BJ (cell line): ENCODE data around the gene AGO3. TPM values are rescaled to one million over a fixed set of nuclear protein-coding genes. Genes with fewer than 3 reads are reported as not detected.

Experiments
- CTCF ChIA-PET: fragments of 350-600 bp; formaldehyde crosslinking; extraction: SDS; loops from one replicate; lab custom pipeline; 2021; ENCODE audit warnings: antibody characterized with exemption, inconsistent platforms; lab: Yijun Ruan, JAX
- POLR2A ChIA-PET: fragments of 300-600 bp; sonication (Branson Sonifier 250); formaldehyde crosslinking; extraction: SDS; loops from one replicate; lab custom pipeline; 2021; ENCODE audit warnings: antibody characterized with exemption; lab: Charles Lee
- DNase-seq: peaks from one replicate; pipeline ENCODE4 v3.0.0-alpha.2; 2011; ENCODE audit warnings: low read depth
- H3K27me3 ChIP-seq: 2 replicates; pipeline ENCODE4 v1.6.0; 2011; ENCODE audit warnings: low read length; ENCODE audit not compliant: control insufficient read depth, insufficient read depth
- H3K36me3 ChIP-seq: 2 replicates; pipeline ENCODE4 v1.5.1; 2011; ENCODE audit warnings: low read length; ENCODE audit not compliant: control insufficient read depth, insufficient read depth
- H3K4me3 ChIP-seq: 2 replicates; pipeline ENCODE4 v1.5.1; 2011; ENCODE audit warnings: low read depth, mild to moderate bottlenecking, control low read depth, low read length
- polyA plus RNA-seq: library from polyadenylated mRNA; depleted of rRNA; stranded (reverse); fragments of >200 nt; gene quantifications from 2 replicates; pipeline ENCODE4 v1.2.3, GENCODE V29; 2011
- TF ChIP-seq, protein P1 (sequence below): IDR thresholded peaks from 2 replicates; pipeline ENCODE4 v1.5.1; 2011; ENCODE audit warnings: low read depth, mild to moderate bottlenecking, control low read depth, inconsistent platforms, low read length, moderate library complexity; ENCODE audit not compliant: insufficient read depth

AGO3 gene
- polyA plus RNA-seq, 1 experiment: 18.9 TPM

DNA sequence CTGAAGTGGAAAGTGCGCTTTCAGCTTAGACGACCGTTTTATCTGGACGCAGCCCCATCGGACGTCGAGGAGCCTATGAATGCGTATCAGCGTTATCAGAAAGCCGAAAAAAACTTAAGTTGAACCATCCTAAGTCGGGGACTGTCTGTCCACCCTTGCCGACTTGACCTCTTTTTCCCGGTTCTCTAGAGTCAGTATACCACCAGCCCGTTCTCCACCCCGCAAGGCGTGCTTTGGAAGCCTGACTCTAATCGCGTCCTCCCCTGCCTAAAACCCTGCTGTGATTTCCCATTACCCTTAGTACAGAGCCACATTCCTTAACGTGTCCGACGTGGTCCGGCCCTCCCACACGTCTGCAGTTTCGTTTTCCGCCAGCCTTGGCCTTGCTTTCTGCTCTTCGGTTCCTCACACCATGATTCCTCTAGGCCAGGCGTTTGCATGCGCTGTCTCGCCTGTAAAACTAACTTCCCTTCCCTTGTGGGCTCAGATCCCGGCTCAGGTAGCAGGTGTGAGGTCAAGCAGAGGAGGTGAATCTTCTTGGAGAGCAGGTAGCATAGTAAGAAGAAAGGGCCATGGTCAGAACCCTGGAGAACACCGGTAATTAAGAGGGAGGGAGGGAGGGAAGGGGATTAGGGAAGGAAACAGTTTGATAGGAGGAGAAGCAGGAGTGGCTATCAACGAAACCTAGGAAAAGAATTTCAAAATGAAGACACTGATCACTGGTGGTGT is 158.7 kb downstream of the AGO3 start:
- DNase-seq: no peak
- no peaks in the 10 kb centered on the region for H3K27me3 ChIP-seq
- peak overlapping the region; percentile 96 for H3K4me3 ChIP-seq
- ChIA-PET CTCF (interaction anchor here (0.6 to 4.4 kb wide), 4 partner anchors 29 to 346 kb away, joined by 3 to 22 read pairs (median 4); partner anchors contain the start of gene AGO1), POLR2A (interaction anchor here (0.6 to 0.7 kb wide), 2 partner anchors 22 to 156 kb away, joined by 3 to 7 read pairs; no protein-coding TSS in a partner anchor)
- H3K36me3 ChIP-seq: peaks cover 25% of the 10 kb centered on the region
- TF ChIP-seq, protein P1, sequence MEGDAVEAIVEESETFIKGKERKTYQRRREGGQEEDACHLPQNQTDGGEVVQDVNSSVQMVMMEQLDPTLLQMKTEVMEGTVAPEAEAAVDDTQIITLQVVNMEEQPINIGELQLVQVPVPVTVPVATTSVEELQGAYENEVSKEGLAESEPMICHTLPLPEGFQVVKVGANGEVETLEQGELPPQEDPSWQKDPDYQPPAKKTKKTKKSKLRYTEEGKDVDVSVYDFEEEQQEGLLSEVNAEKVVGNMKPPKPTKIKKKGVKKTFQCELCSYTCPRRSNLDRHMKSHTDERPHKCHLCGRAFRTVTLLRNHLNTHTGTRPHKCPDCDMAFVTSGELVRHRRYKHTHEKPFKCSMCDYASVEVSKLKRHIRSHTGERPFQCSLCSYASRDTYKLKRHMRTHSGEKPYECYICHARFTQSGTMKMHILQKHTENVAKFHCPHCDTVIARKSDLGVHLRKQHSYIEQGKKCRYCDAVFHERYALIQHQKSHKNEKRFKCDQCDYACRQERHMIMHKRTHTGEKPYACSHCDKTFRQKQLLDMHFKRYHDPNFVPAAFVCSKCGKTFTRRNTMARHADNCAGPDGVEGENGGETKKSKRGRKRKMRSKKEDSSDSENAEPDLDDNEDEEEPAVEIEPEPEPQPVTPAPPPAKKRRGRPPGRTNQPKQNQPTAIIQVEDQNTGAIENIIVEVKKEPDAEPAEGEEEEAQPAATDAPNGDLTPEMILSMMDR: no peak

DNA sequence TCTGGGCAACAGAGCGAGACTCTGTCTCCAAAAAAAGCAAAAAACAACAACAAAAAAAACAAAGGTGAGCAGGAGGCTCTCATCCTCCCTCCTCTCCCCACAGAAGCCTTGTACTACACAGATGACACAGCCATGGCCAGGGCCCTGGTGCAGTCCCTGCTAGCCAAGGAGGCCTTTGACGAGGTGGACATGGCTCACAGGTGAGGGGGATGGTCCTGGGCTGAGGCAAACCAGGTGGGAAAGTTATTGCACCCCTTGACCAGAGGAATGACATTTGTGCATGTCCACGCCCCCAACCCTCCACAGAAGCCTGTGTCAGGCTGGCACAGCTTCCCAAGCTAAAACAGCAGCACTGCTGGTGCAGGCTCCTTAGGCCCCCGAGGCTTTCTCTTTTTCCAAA is 160.2 kb downstream of the AGO3 start:
- no peak for DNase-seq
- Histone ChIP-seq H3K27me3 (no peaks in the 10 kb centered on the region), H3K36me3 (peaks cover 27% of the 10 kb centered on the region), H3K4me3 (no peak overlapping the region)
- CTCF ChIA-PET: interaction anchor here (1.7 to 4.4 kb wide), 2 partner anchors 44 to 97 kb away, joined by 8 to 22 read pairs; no protein-coding TSS in a partner anchor
- POLR2A ChIA-PET: interaction anchor here (0.6 kb wide), 1 partner anchor 117 kb away, joined by 4 read pairs; no protein-coding TSS in a partner anchor
- TF ChIP-seq, protein P1: no peak

DNA sequence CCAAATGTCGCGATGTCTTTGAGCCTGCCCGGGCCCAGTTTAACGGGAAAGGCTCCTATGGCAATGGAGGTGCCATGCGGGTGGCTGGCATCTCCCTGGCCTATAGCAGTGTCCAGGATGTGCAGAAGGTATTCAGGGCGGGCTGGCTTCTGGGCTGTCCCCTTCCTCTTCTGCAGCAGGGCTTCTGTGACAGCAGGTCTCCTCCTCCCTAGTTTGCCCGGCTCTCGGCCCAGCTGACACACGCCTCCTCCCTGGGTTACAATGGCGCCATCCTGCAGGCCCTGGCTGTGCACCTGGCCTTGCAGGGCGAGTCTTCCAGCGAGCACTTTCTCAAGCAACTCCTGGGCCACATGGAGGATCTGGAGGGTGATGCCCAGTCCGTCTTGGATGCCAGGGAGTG is 160.8 kb downstream of the AGO3 start:
- H3K36me3 ChIP-seq: peaks cover 27% of the 10 kb centered on the region
- DNase-seq: no peak
- ChIA-PET CTCF (interaction anchor here (1.7 to 4.4 kb wide), 2 partner anchors 44 to 96 kb away, joined by 8 to 22 read pairs; no protein-coding TSS in a partner anchor), POLR2A (no interaction called here)
- TF ChIP-seq, protein P1: no peak
- no peak overlapping the region for H3K4me3 ChIP-seq
- no peaks in the 10 kb centered on the region for H3K27me3 ChIP-seq

DNA sequence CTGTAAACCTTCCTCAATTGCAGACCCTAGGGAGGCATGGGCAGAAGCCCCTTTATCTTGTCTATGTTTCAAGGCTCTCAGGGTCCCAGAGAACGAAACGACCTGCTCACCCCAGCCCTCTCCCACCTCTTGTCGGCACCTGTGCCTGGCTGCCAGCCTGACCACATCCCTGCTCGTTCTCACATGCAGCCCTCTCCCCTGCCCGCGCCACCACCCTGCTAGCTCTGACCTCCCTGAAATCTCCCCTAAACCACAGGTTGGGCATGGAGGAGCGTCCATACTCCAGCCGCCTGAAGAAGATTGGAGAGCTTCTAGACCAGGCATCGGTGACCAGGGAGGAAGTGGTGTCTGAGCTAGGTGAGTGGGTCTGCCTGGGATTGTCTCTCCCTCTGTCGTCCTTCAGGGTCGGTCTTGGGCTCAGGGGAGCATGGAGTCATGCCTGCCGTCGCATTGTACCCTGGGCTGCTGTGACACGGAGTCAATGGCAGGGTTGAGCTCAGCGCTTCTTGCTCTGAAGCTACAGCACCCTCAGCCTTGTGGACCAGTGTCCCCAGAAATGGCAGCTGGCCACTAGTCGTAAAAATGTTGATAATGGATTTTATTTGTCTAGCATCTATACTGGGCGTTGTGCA is 161.4 kb downstream of the AGO3 start:
- H3K27me3 ChIP-seq: no peaks in the 10 kb centered on the region
- no peak overlapping the region for H3K4me3 ChIP-seq
- no peak for DNase-seq
- ChIA-PET POLR2A (no interaction called here), CTCF (interaction anchor here (0.7 to 4.4 kb wide), 2 partner anchors 43 to 261 kb away, joined by 3 to 22 read pairs; no protein-coding TSS in a partner anchor)
- TF ChIP-seq, protein P1: no peak
- H3K36me3 ChIP-seq: peaks cover 29% of the 10 kb centered on the region

DNA sequence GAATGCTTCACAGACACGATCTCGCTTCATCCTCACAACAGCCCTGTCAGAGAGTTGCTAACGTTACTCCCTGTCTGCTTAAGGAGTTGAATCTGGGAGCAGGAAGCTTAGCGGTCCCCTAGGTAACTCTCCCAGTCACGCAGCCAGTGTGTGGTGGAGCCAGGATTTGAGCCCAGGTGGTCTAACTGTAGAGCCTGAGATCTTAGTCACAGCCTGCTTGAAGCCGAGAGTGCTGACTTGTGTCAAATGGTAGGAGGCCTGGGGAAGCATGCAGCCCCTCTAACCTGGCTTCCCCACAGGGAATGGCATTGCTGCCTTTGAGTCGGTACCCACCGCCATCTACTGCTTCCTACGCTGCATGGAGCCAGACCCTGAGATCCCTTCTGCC is 161.9 kb downstream of the AGO3 start:
- no peak for DNase-seq
- Histone ChIP-seq H3K36me3 (peaks cover 29% of the 10 kb centered on the region), H3K4me3 (no peak overlapping the region), H3K27me3 (no peaks in the 10 kb centered on the region)
- POLR2A ChIA-PET: no interaction called here
- CTCF ChIA-PET: interaction anchor here (0.7 to 4.4 kb wide), 2 partner anchors 43 to 260 kb away, joined by 3 to 22 read pairs; no protein-coding TSS in a partner anchor
- TF ChIP-seq, protein P1: no peak
